Gastrocnemius medialis (tissue), 4 donors: ENCODE data around the gene EME2.

Experiments
- CTCF ChIP-seq, 5 experiments: fragments of 450-650 bp in 3 of 5; fragments of 200-600 bp in 2 of 5; sonication (generic) in 2 of 5; IDR thresholded peaks in 4 of 5; conservative IDR thresholded peaks in 1 of 5; 1 replicate in 4 of 5; 2 replicates in 1 of 5; pipeline ENCODE4 v1.5.1; 2016 to 2019; ENCODE audit warnings: antibody characterized with exemption in 5 of 5, mild to moderate bottlenecking in 3 of 5, moderate library complexity in 3 of 5
- POLR2A ChIP-seq, 2 donors: fragments of 450-650 bp; IDR thresholded peaks; one replicate each; pipeline ENCODE4 v1.6.1; 2017; ENCODE audit warnings: antibody characterized with exemption in 2 of 2, mild to moderate bottlenecking in 2 of 2, moderate library complexity in 2 of 2

GRCh38 chr16:1726661-1727502, 45.7 kb upstream of the EME2 start:
- no peak for TF ChIP-seq POLR2A (IDR thresholded peaks at IDR 0.05)
- no peak for TF ChIP-seq CTCF (IDR thresholded peaks at IDR 0.05 in 4 of 5, conservative IDR thresholded peaks at IDR 0.05 in 1 of 5)
